HG03378 (cell line): Measurements from ENCODE around the gene AKAP6.
"Not testable (repeated sequence)": the region's sequence is repeated elsewhere in the genome, so short reads cannot be mapped to it uniquely, and the experiment has no call there.

ENCODE experiments used
- ATAC-seq: cut with Tn5 transposase; IDR thresholded peaks from one replicate; pipeline ENCODE4 v1.9.1; 2021; ENCODE audit warnings: mild to moderate bottlenecking, moderate library complexity; ENCODE audit not compliant: unreplicated experiment

AKAP6 gene

GRCh38 chr14:32370714-32371113 lies 41.6 kb downstream of the AKAP6 start:
- no peak for ATAC-seq

- ATAC-seq, result no peak
Measured at GRCh38 chr14:32372154-32372553, 43.1 kb downstream of the AKAP6 start.

GRCh38 chr14:32373174-32373573 lies 44.1 kb downstream of the AKAP6 start:
- ATAC-seq, result not testable (repeated sequence)

GRCh38 chr14:32374155-32374554 lies 45.1 kb downstream of the AKAP6 start:
- no peak for ATAC-seq

GRCh38 chr14:32375663-32376062 lies 46.6 kb downstream of the AKAP6 start:
- no peak for ATAC-seq

- ATAC-seq, result no peak
Measured at GRCh38 chr14:32377046-32377646, 48.0 kb downstream of the AKAP6 start.

GRCh38 chr14:32378284-32378683 lies 49.2 kb downstream of the AKAP6 start:
- no peak for ATAC-seq

GRCh38 chr14:32379447-32379846 lies 50.3 kb downstream of the AKAP6 start:
- ATAC-seq, result no peak

GRCh38 chr14:32381869-32382268 lies 52.8 kb downstream of the AKAP6 start:
- no peak for ATAC-seq

- ATAC-seq, result no peak
Measured at GRCh38 chr14:32382704-32383103, 53.6 kb downstream of the AKAP6 start.

- no peak for ATAC-seq
Measured at GRCh38 chr14:32383364-32384009, 54.4 kb downstream of the AKAP6 start.

GRCh38 chr14:32384464-32384863 lies 55.4 kb downstream of the AKAP6 start:
- ATAC-seq, result no peak

- ATAC-seq, result not testable (repeated sequence)
Measured at GRCh38 chr14:32387295-32387694, 58.2 kb downstream of the AKAP6 start.

- ATAC-seq, result no peak
Measured at GRCh38 chr14:32393119-32393518, 64.0 kb downstream of the AKAP6 start.

GRCh38 chr14:32394038-32394437 lies 64.9 kb downstream of the AKAP6 start:
- no peak for ATAC-seq

- ATAC-seq, result no peak
Measured at GRCh38 chr14:32396885-32397284, 67.8 kb downstream of the AKAP6 start.

- ATAC-seq, result no peak
Measured at GRCh38 chr14:32397861-32398640, 69.0 kb downstream of the AKAP6 start.

- no peak for ATAC-seq
Measured at GRCh38 chr14:32399920-32400319, 70.8 kb downstream of the AKAP6 start.

- ATAC-seq, result no peak
Measured at GRCh38 chr14:32400480-32400879, 71.4 kb downstream of the AKAP6 start.

- no peak for ATAC-seq
Measured at GRCh38 chr14:32403021-32403420, 73.9 kb downstream of the AKAP6 start.

- no peak for ATAC-seq
Measured at GRCh38 chr14:32403688-32404087, 74.6 kb downstream of the AKAP6 start.
